ENCODE results near the gene APBB2. TPM values are rescaled to one million over a fixed set of nuclear protein-coding genes. Genes with fewer than 3 reads are reported as not detected.

The APBB2 gene
- total and polyA plus RNA-seq, 2 donors (not counting 1 experiment from before 2014, with no cell fraction given), result 4.4 to 15.8 TPM

GRCh38 chr4:40918330-40918729 is 296.0 kb downstream of the APBB2 start:
- ATAC-seq (ENCODE audit: low read depth), result no peak
- H3K4me1 ChIP-seq (ENCODE audit: control insufficient read depth in 2 of 2, insufficient read depth in 2 of 2, low read length in 2 of 2), result no peaks in the 10 kb centered on the region
- no peaks in the 10 kb centered on the region for H3K27me3 ChIP-seq (replicated peaks in 1 of 4; ENCODE audit: control extremely low read depth in 1 of 4, control insufficient read depth in 3 of 4, insufficient read depth in 4 of 4, low read length in 3 of 4)
- Mint-ChIP-seq H3K27ac (no peak overlapping the region), H3K4me1 (no peaks in the 10 kb centered on the region), H3K27me3 (no peaks in the 10 kb centered on the region), H3K4me3 (no peak overlapping the region), H3K9me3 (ENCODE audit: insufficient read depth) (no peaks in the 10 kb centered on the region)
- no CpG with 5 or more reads among the region's 4 CpGs for WGBS (ENCODE audit: insufficient coverage)
- no peaks in the 10 kb centered on the region for H3K36me3 ChIP-seq (replicated peaks in 1 of 2; ENCODE audit: control extremely low read depth in 1 of 2, control insufficient read depth in 1 of 2, extremely low read depth in 1 of 2, insufficient read depth in 2 of 2, low read length in 1 of 2)
- no peak overlapping the region for H2AFZ ChIP-seq (ENCODE audit: insufficient read depth, low read depth, low read length, poor library complexity, severe bottlenecking)
- no peak overlapping the region for H3K4me2 ChIP-seq (replicated peaks; ENCODE audit: low read depth, low read length, poor library complexity, severe bottlenecking)
- TF ChIP-seq CTCF (IDR thresholded peaks at IDR 0.05) (no peak), EZH2 (IDR thresholded peaks at IDR 0.05; ENCODE audit: borderline replicate concordance, insufficient read depth, low read depth, low read length, poor library complexity, severe bottlenecking) (no peak)
- DNase-seq, result no peak
- H3K4me3 ChIP-seq (ENCODE audit: control extremely low read depth in 1 of 5, extremely low read depth in 1 of 5, insufficient read depth in 1 of 5, low read depth in 2 of 5, low read length in 4 of 5), result no peak overlapping the region
- H4K20me1 ChIP-seq (ENCODE audit: control insufficient read depth, insufficient read depth, low read length, poor library complexity, severe bottlenecking), result no peaks in the 10 kb centered on the region
- H3K9me3 ChIP-seq (ENCODE audit: control extremely low read depth in 1 of 3, control insufficient read depth in 2 of 3, insufficient read depth in 1 of 3, low read length in 2 of 3), result peaks cover 0 to 4% (median 0%) of the 10 kb centered on the region in 3 donors
- ChIA-PET POLR2A (no interaction called here), CTCF (interaction anchor here (1.0 to 2.4 kb wide), 5 partner anchors 8 to 21 kb away, joined by 3 to 7 read pairs (median 3); no protein-coding TSS in a partner anchor)
- intact Hi-C loops (cut with micrococcal nuclease), result no loop called here
- no peak overlapping the region for H3K9ac ChIP-seq (ENCODE audit: low read length)
- no peak overlapping the region for H3K27ac ChIP-seq (ENCODE audit: low read length in 2 of 2)
- H3K79me2 ChIP-seq (ENCODE audit: control insufficient read depth, insufficient read depth, low read length), result no peaks in the 10 kb centered on the region

GRCh38 chr4:40916880-40917279 is 297.5 kb downstream of the APBB2 start:
- H3K4me3 ChIP-seq (ENCODE audit: control extremely low read depth in 1 of 5, extremely low read depth in 1 of 5, insufficient read depth in 1 of 5, low read depth in 2 of 5, low read length in 4 of 5), result no peak overlapping the region
- no peak overlapping the region for H3K4me2 ChIP-seq (replicated peaks; ENCODE audit: low read depth, low read length, poor library complexity, severe bottlenecking)
- H4K20me1 ChIP-seq (ENCODE audit: control insufficient read depth, insufficient read depth, low read length, poor library complexity, severe bottlenecking), result no peaks in the 10 kb centered on the region
- intact Hi-C loops (cut with micrococcal nuclease), result no loop called here
- no peaks in the 10 kb centered on the region for H3K79me2 ChIP-seq (ENCODE audit: control insufficient read depth, insufficient read depth, low read length)
- no peaks in the 10 kb centered on the region for H3K27me3 ChIP-seq (replicated peaks in 1 of 4; ENCODE audit: control extremely low read depth in 1 of 4, control insufficient read depth in 3 of 4, insufficient read depth in 4 of 4, low read length in 3 of 4)
- Mint-ChIP-seq H3K27me3 (no peaks in the 10 kb centered on the region), H3K27ac (no peak overlapping the region), H3K4me3 (no peak overlapping the region), H3K4me1 (no peaks in the 10 kb centered on the region), H3K9me3 (ENCODE audit: insufficient read depth) (no peaks in the 10 kb centered on the region)
- H3K9me3 ChIP-seq (ENCODE audit: control extremely low read depth in 1 of 3, control insufficient read depth in 2 of 3, insufficient read depth in 1 of 3, low read length in 2 of 3), result peaks cover 0 to 4% (median 0%) of the 10 kb centered on the region in 3 donors
- no peaks in the 10 kb centered on the region for H3K36me3 ChIP-seq (replicated peaks in 1 of 2; ENCODE audit: control extremely low read depth in 1 of 2, control insufficient read depth in 1 of 2, extremely low read depth in 1 of 2, insufficient read depth in 2 of 2, low read length in 1 of 2)
- DNase-seq (peak; percentile 26), ATAC-seq (ENCODE audit: low read depth) (peak; percentile 53)
- no peak overlapping the region for H3K27ac ChIP-seq (ENCODE audit: low read length in 2 of 2)
- CTCF ChIA-PET, result interaction anchor here (0.6 to 1.5 kb wide), 3 partner anchors 11 to 431 kb away, joined by 3 read pairs; no protein-coding TSS in a partner anchor
- H2AFZ ChIP-seq (ENCODE audit: insufficient read depth, low read depth, low read length, poor library complexity, severe bottlenecking), result no peak overlapping the region
- H3K9ac ChIP-seq (ENCODE audit: low read length), result no peak overlapping the region
- 53% methylated on average over 5 of the region's 5 CpGs for WGBS (ENCODE audit: insufficient coverage)
- no peaks in the 10 kb centered on the region for H3K4me1 ChIP-seq (ENCODE audit: control insufficient read depth in 2 of 2, insufficient read depth in 2 of 2, low read length in 2 of 2)
- POLR2A ChIA-PET, result no interaction called here
- TF ChIP-seq CTCF (IDR thresholded peaks at IDR 0.05) (peak; percentile 30), EZH2 (IDR thresholded peaks at IDR 0.05; ENCODE audit: borderline replicate concordance, insufficient read depth, low read depth, low read length, poor library complexity, severe bottlenecking) (no peak)
